Measurements from ENCODE around the gene MYL1. TPM values are rescaled to one million over a fixed set of nuclear protein-coding genes. Genes with fewer than 3 reads are reported as not detected.

Gene MYL1
- not detected in 2 replicates for total RNA-seq (2014; rRNA removed; shearing (Covaris generic))
- not detected in 2 replicates for polyA plus RNA-seq (2016; fragmentation: Nextera tagmentation; extraction: Ambion mirVana)

- Histone ChIP-seq H3K9ac (no peak within 1 kb of the TSS), H3K4me2 (ENCODE audit: unreplicated experiment) (no peak within 1 kb of the TSS), H3K4me1 (ENCODE audit: insufficient read depth) (no peaks in the 10 kb centered on the region), H3K9me2 (ENCODE audit: insufficient read depth) (no peaks in the 10 kb centered on the region), H3K4me3 (no peak within 1 kb of the TSS), H3K27ac (no peak within 1 kb of the TSS), H4K20me1 (ENCODE audit: insufficient read depth) (no peaks in the 10 kb centered on the region), H3K36me3 (ENCODE audit: low read depth) (no peaks in the 10 kb centered on the region), H3F3A (ENCODE audit: insufficient read depth) (no peaks in the 10 kb centered on the region), H2AFZ (no peak within 1 kb of the TSS), H3K27me3 (replicated peaks; ENCODE audit: insufficient read depth) (no peaks in the 10 kb centered on the region), H3K79me2 (ENCODE audit: insufficient read depth) (no peaks in the 10 kb centered on the region), H3K9me3 (ENCODE audit: low read depth) (no peaks in the 10 kb centered on the region)
- TF ChIP-seq EZH2phosphoT487 (IDR thresholded peaks at IDR 0.05; ENCODE audit: insufficient read depth, low read depth) (no peak), EZH2 (IDR thresholded peaks at IDR 0.05; ENCODE audit: insufficient read depth, poor library complexity, severe bottlenecking) (no peak)
- WGBS, 2 experiments (ENCODE audit: low coverage in 1 of 2, low lambda C conversion rate in 2 of 2, missing lambda C conversion rate in 2 of 2) = 26% methylated on average over 5 of the region's 5 CpGs
- DNase-seq = no peak
- in situ Hi-C loops (cut with MboI) = no loop called here
Observed at GRCh38 chr2:210315015-210315788, at the start of gene MYL1. MYL1 (minus strand) TSS chr2:210315174; CDS start chr2:210315042, 132 bp downstream.

- no peaks in the 10 kb centered on the region for H3K9me2 ChIP-seq (ENCODE audit: insufficient read depth)
- H3K27ac ChIP-seq = no peak overlapping the region
- H3K9ac ChIP-seq = no peak overlapping the region
- no peaks in the 10 kb centered on the region for H4K20me1 ChIP-seq (ENCODE audit: insufficient read depth)
- TF ChIP-seq EZH2phosphoT487 (IDR thresholded peaks at IDR 0.05; ENCODE audit: insufficient read depth, low read depth) (no peak), EZH2 (IDR thresholded peaks at IDR 0.05; ENCODE audit: insufficient read depth, poor library complexity, severe bottlenecking) (no peak)
- in situ Hi-C loops (cut with MboI) = no loop called here
- H3F3A ChIP-seq (ENCODE audit: insufficient read depth) = no peaks in the 10 kb centered on the region
- H3K4me3 ChIP-seq = no peak overlapping the region
- DNase-seq = no peak
- no peak overlapping the region for H2AFZ ChIP-seq
- no peaks in the 10 kb centered on the region for H3K36me3 ChIP-seq (ENCODE audit: low read depth)
- no peaks in the 10 kb centered on the region for H3K4me1 ChIP-seq (ENCODE audit: insufficient read depth)
- no peaks in the 10 kb centered on the region for H3K27me3 ChIP-seq (replicated peaks; ENCODE audit: insufficient read depth)
- H3K79me2 ChIP-seq (ENCODE audit: insufficient read depth) = no peaks in the 10 kb centered on the region
- H3K4me2 ChIP-seq (ENCODE audit: unreplicated experiment) = no peak overlapping the region
- no peaks in the 10 kb centered on the region for H3K9me3 ChIP-seq (ENCODE audit: low read depth)
Observed at GRCh38 chr2:210363876-210364275, 48.9 kb upstream of the MYL1 start.

- Histone ChIP-seq H2AFZ (no peak overlapping the region), H3K79me2 (ENCODE audit: insufficient read depth) (no peaks in the 10 kb centered on the region)
Observed at GRCh38 chr2:210363261-210363660, 48.3 kb upstream of the MYL1 start.

DNA sequence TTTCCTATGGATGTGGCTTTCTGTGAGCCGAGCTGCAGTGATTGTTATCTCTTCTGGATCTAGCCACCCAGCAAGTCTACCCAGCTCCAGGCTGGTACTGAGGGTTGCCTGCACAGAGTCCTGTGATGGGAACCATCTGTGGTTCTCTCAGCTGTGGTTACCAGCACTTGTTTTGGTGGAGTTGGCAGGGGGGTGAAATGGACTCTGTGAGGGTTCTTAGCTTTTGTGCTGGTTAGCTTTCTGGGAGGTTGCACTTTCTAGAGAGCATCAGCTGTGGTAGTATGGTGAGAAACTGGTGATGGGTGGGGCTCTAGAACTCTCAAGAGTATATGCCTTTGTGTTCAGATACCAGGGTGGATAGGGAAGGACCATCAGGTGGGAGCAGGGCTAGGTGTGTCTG, 45.4 kb upstream of the MYL1 start:
- H3K4me1 ChIP-seq (ENCODE audit: insufficient read depth) = no peaks in the 10 kb centered on the region
- H3K4me3 ChIP-seq = no peak overlapping the region
- no peak overlapping the region for H3K4me2 ChIP-seq (ENCODE audit: unreplicated experiment)
- no peaks in the 10 kb centered on the region for H3F3A ChIP-seq (ENCODE audit: insufficient read depth)
- H3K9me2 ChIP-seq (ENCODE audit: insufficient read depth) = no peaks in the 10 kb centered on the region
- in situ Hi-C loops (cut with MboI) = no loop called here
- H3K9ac ChIP-seq = no peak overlapping the region
- no peak for DNase-seq
- TF ChIP-seq EZH2 (IDR thresholded peaks at IDR 0.05; ENCODE audit: insufficient read depth, poor library complexity, severe bottlenecking) (no peak), EZH2phosphoT487 (IDR thresholded peaks at IDR 0.05; ENCODE audit: insufficient read depth, low read depth) (no peak)
- no peak overlapping the region for H3K27ac ChIP-seq
- WGBS, 2 experiments (ENCODE audit: low coverage in 1 of 2, low lambda C conversion rate in 2 of 2, missing lambda C conversion rate in 2 of 2) = 7 to 13% methylated on average over 1 of the region's 1 CpG
- H3K27me3 ChIP-seq (replicated peaks; ENCODE audit: insufficient read depth) = no peaks in the 10 kb centered on the region
- no peaks in the 10 kb centered on the region for H3K36me3 ChIP-seq (ENCODE audit: low read depth)
- no peaks in the 10 kb centered on the region for H4K20me1 ChIP-seq (ENCODE audit: insufficient read depth)
- no peaks in the 10 kb centered on the region for H3K9me3 ChIP-seq (ENCODE audit: low read depth)
- H3K79me2 ChIP-seq (ENCODE audit: insufficient read depth) = no peaks in the 10 kb centered on the region
- no peak overlapping the region for H2AFZ ChIP-seq

More at GRCh38 chr2:210363261-210363660, 48.3 kb upstream of the MYL1 start:
- H3K4me1 ChIP-seq (ENCODE audit: insufficient read depth) = no peaks in the 10 kb centered on the region
- no peaks in the 10 kb centered on the region for H3K36me3 ChIP-seq (ENCODE audit: low read depth)
- TF ChIP-seq EZH2 (IDR thresholded peaks at IDR 0.05; ENCODE audit: insufficient read depth, poor library complexity, severe bottlenecking) (no peak), EZH2phosphoT487 (IDR thresholded peaks at IDR 0.05; ENCODE audit: insufficient read depth, low read depth) (no peak)
- H3K27ac ChIP-seq = no peak overlapping the region
- H3K4me2 ChIP-seq (ENCODE audit: unreplicated experiment) = no peak overlapping the region
- no peaks in the 10 kb centered on the region for H3K9me2 ChIP-seq (ENCODE audit: insufficient read depth)
- no peaks in the 10 kb centered on the region for H3K9me3 ChIP-seq (ENCODE audit: low read depth)
- no peak overlapping the region for H3K9ac ChIP-seq
- DNase-seq = no peak
- no peak overlapping the region for H3K4me3 ChIP-seq
- H4K20me1 ChIP-seq (ENCODE audit: insufficient read depth) = no peaks in the 10 kb centered on the region
- no peaks in the 10 kb centered on the region for H3F3A ChIP-seq (ENCODE audit: insufficient read depth)
- no peaks in the 10 kb centered on the region for H3K27me3 ChIP-seq (replicated peaks; ENCODE audit: insufficient read depth)
- in situ Hi-C loops (cut with MboI) = no loop called here
